HCT116 (cell line): ENCODE measurements around the gene VPS41. TPM values are rescaled to one million over a fixed set of nuclear protein-coding genes. Genes with fewer than 3 reads are reported as not detected.

Experiments
- ATAC-seq: fragments of 200-7000 bp; cut with Tn5 transposase; 2 replicates; pipeline ENCODE4 v1.9.1; 2020; ENCODE audit warnings: mild to moderate bottlenecking, moderate library complexity
- BruUV-seq: library from RNA; stranded (reverse); fragments of 400-500 nt; replicated peaks from 2 replicates; lab custom pipeline; 2021; lab: Mats Ljungman, UMichigan
- CTCF ChIA-PET: fragments of 300-600 bp; sonication (Branson Sonifier 250); formaldehyde crosslinking; loops from one replicate; lab custom pipeline; 2021; ENCODE audit warnings: antibody characterized with exemption; lab: Charles Lee
- POLR2A ChIA-PET: fragments of 300-600, 350-600 bp; sonication (Branson Sonifier 250); formaldehyde crosslinking; loops from one replicate; lab custom pipeline; 2021; ENCODE audit warnings: antibody characterized with exemption; lab: Charles Lee
- RAD21 ChIA-PET, 2 experiments: fragments of 300-600 bp; sonication (Branson Sonifier 250); formaldehyde crosslinking; loops; one replicate each; lab custom pipeline; 2023; ENCODE audit warnings: low total read pairs in 2 of 2; ENCODE audit not compliant: uncharacterized antibody in 2 of 2, unreplicated experiment in 2 of 2, low non-redundant PET in 1 of 2; lab: Charles Lee
- DNase-seq: peaks from one replicate; pipeline ENCODE4 v3.0.0-alpha.2; 2010; ENCODE audit warnings: low read depth, low spot score
- H2AFZ ChIP-seq: fragments of 200-600 bp; shearing (Covaris generic), sonication (generic); 2 replicates; pipeline ENCODE4 v1.6.1; 2017; ENCODE audit warnings: low read depth, mixed run types, mixed read lengths, antibody characterized with exemption, low read length; ENCODE audit not compliant: poor library complexity, severe bottlenecking
- H3K27ac ChIP-seq: 2 replicates; pipeline ENCODE4 v1.5.1; 2012; ENCODE audit warnings: low read depth, low read length
- H3K27me3 ChIP-seq: fragments of 200-600 bp; sonication (generic); 2 replicates; pipeline ENCODE4 v1.6.1; 2016; ENCODE audit warnings: mixed run types, low read length, mixed read lengths; ENCODE audit not compliant: insufficient read depth
- H3K36me3 ChIP-seq, 2 experiments: fragments of 200-500 bp in 1 of 2; fragments of 200-600 bp in 1 of 2; sonication (Bioruptor generic) in 1 of 2; sonication (generic) in 1 of 2; 2 replicates each; pipeline versions ENCODE4 v1.5.1 to v1.6.1; 2014 to 2016; ENCODE audit warnings: low read length in 2 of 2, inconsistent platforms in 1 of 2, mixed read lengths in 1 of 2, mixed run types in 1 of 2; ENCODE audit not compliant: insufficient read depth in 2 of 2, control insufficient read depth in 1 of 2
- H3K4me1 ChIP-seq, 2 experiments: fragments of 200-600 bp in 1 of 2; sonication (generic) in 1 of 2; 2 replicates each; pipeline versions ENCODE4 v1.5.1 to v1.6.1; 2012 to 2017; ENCODE audit warnings: low read length in 2 of 2, inconsistent platforms in 1 of 2, mild to moderate bottlenecking in 1 of 2, mixed read lengths in 1 of 2, mixed run types in 1 of 2, moderate library complexity in 1 of 2; ENCODE audit not compliant: insufficient read depth in 2 of 2, control insufficient read depth in 1 of 2
- H3K4me2 ChIP-seq: fragments of 200-600 bp; sonication (generic); 2 replicates; pipeline ENCODE4 v1.6.1; 2017; ENCODE audit warnings: mixed run types, low read length, mixed read lengths
- H3K4me3 ChIP-seq, 2 experiments: fragments of 200-600 bp in 1 of 2; sonication (generic) in 1 of 2; replicated peaks in 1 of 2; 2 replicates each; pipeline ENCODE4 v1.5.1; 2011 to 2016; ENCODE audit warnings: low read length in 2 of 2, control low read depth in 1 of 2, low read depth in 1 of 2, mild to moderate bottlenecking in 1 of 2, mixed read lengths in 1 of 2, mixed run types in 1 of 2
- H3K79me2 ChIP-seq: fragments of 200-600 bp; sonication (generic); 2 replicates; pipeline ENCODE4 v1.6.1; 2017; ENCODE audit warnings: mild to moderate bottlenecking, mixed run types, low read length, moderate library complexity, mixed read lengths; ENCODE audit not compliant: insufficient read depth
- H3K9ac ChIP-seq: fragments of 200-600 bp; sonication (generic); 2 replicates; pipeline ENCODE4 v1.6.1; 2016; ENCODE audit warnings: low read length, mixed read lengths
- H3K9me2 ChIP-seq: fragments of 200-600 bp; sonication (generic), shearing (Covaris generic); 2 replicates; pipeline ENCODE4 v1.6.1; 2017; ENCODE audit warnings: mixed run types, mild to moderate bottlenecking, moderate library complexity; ENCODE audit not compliant: insufficient read depth
- H3K9me3 ChIP-seq, 2 experiments: fragments of 200-500 bp in 1 of 2; fragments of 200-600 bp in 1 of 2; sonication (Bioruptor generic) in 1 of 2; sonication (generic) in 1 of 2; 2 replicates each; pipeline ENCODE4 v1.6.1; 2014 to 2017; ENCODE audit warnings: low read length in 2 of 2, mixed read lengths in 2 of 2, inconsistent platforms in 1 of 2, low read depth in 1 of 2, mild to moderate bottlenecking in 1 of 2, mixed run types in 1 of 2, moderate library complexity in 1 of 2; ENCODE audit not compliant: control insufficient read depth in 1 of 2, insufficient read depth in 1 of 2
- H4K20me1 ChIP-seq: fragments of 200-600 bp; sonication (generic), shearing (Covaris generic); 2 replicates; pipeline ENCODE4 v1.6.1; 2017; ENCODE audit warnings: mixed run types, mild to moderate bottlenecking, moderate library complexity; ENCODE audit not compliant: insufficient read depth
- CEBPB ChIP-seq: IDR thresholded peaks from 2 replicates; pipeline ENCODE4 v1.6.1; 2012; ENCODE audit warnings: low read depth
- EGR1 ChIP-seq: IDR thresholded peaks from 2 replicates; pipeline ENCODE4 v1.6.1; 2012; ENCODE audit warnings: low read depth
- ELF1 ChIP-seq: IDR thresholded peaks from 2 replicates; pipeline ENCODE4 v1.6.1; 2012; ENCODE audit warnings: low read depth, borderline replicate concordance
- EZH2 ChIP-seq: fragments of 200-600 bp; sonication (generic); IDR thresholded peaks from 2 replicates; pipeline ENCODE4 v1.6.1; 2017; ENCODE audit warnings: antibody characterized with exemption, mixed run types
- FOSL1 ChIP-seq: IDR thresholded peaks from 2 replicates; pipeline ENCODE4 v1.6.1; 2012; ENCODE audit warnings: low read depth
- JUND ChIP-seq: IDR thresholded peaks from 2 replicates; pipeline ENCODE4 v1.6.1; 2012
- POLR2A ChIP-seq: IDR thresholded peaks from 2 replicates; pipeline ENCODE4 v1.7.0; 2011; ENCODE audit warnings: borderline replicate concordance; ENCODE audit not compliant: insufficient read depth, insufficient read length; ENCODE audit errors: extremely low read depth
- POLR2AphosphoS5 ChIP-seq: IDR thresholded peaks from 2 replicates; pipeline ENCODE4 v1.6.1; 2011; ENCODE audit warnings: mild to moderate bottlenecking, low read depth, low read length, moderate library complexity
- RAD21 ChIP-seq: IDR thresholded peaks from 2 replicates; pipeline ENCODE4 v1.6.1; 2012; ENCODE audit warnings: low read depth, mild to moderate bottlenecking
- SIN3A ChIP-seq: IDR thresholded peaks from 2 replicates; pipeline ENCODE4 v1.6.1; 2012; ENCODE audit warnings: low read depth
- SP1 ChIP-seq: IDR thresholded peaks from 2 replicates; pipeline ENCODE4 v1.6.1; 2012; ENCODE audit warnings: low read depth
- SRF ChIP-seq: IDR thresholded peaks from 2 replicates; pipeline ENCODE4 v1.6.1; 2012; ENCODE audit warnings: low read depth
- YY1 ChIP-seq: IDR thresholded peaks from 2 replicates; pipeline ENCODE4 v1.6.1; 2011; ENCODE audit warnings: low read length, low read depth, moderate library complexity, mild to moderate bottlenecking; ENCODE audit not compliant: insufficient replicate concordance; ENCODE audit errors: extremely low read depth
- ZFX ChIP-seq: fragments of 450-650 bp; IDR thresholded peaks from 2 replicates; pipeline ENCODE4 v1.6.1; 2017
- intact Hi-C: fragments of 100-400 bp; cut with micrococcal nuclease; formaldehyde crosslinking; loops from 2 replicates; pipeline ENCODE4 v1.10.0; 2022
- total RNA-seq: library from RNA; stranded (reverse); gene quantifications from one replicate; pipeline ENCODE4 v1.2.1, GENCODE V29; 2021; ENCODE audit not compliant: unreplicated experiment
- TF ChIP-seq, protein P1 (sequence below): IDR thresholded peaks from 2 replicates; pipeline ENCODE4 v1.6.1; 2011; ENCODE audit warnings: mild to moderate bottlenecking, low read length, moderate library complexity; ENCODE audit not compliant: insufficient replicate concordance; ENCODE audit errors: extremely low read depth
- TF ChIP-seq, protein P2 (sequence below): IDR thresholded peaks from 2 replicates; pipeline ENCODE4 v1.6.1; 2012; ENCODE audit warnings: low read depth
- TF ChIP-seq, protein P3 (sequence below), 3 experiments: fragments of 200-600 bp in 1 of 3; sonication (generic) in 1 of 3; IDR thresholded peaks in 2 of 3; conservative IDR thresholded peaks in 1 of 3; 2 replicates each; pipeline ENCODE4 v1.5.1; 2012 to 2017; ENCODE audit warnings: low read depth in 2 of 3, low read length in 2 of 3, antibody characterized with exemption in 1 of 3, borderline replicate concordance in 1 of 3, control low read depth in 1 of 3, mild to moderate bottlenecking in 1 of 3, mixed read lengths in 1 of 3, mixed run types in 1 of 3, moderate library complexity in 1 of 3; ENCODE audit not compliant: insufficient read depth in 1 of 3
- TF ChIP-seq, protein P4 (sequence below): IDR thresholded peaks from 2 replicates; pipeline ENCODE4 v1.6.1; 2012
- TF ChIP-seq, protein P5 (sequence below): IDR thresholded peaks from 2 replicates; pipeline ENCODE4 v1.6.1; 2012

Gene VPS41
- total RNA-seq, 1 experiment from 2014 or later, result 72.2 TPM

DNA sequence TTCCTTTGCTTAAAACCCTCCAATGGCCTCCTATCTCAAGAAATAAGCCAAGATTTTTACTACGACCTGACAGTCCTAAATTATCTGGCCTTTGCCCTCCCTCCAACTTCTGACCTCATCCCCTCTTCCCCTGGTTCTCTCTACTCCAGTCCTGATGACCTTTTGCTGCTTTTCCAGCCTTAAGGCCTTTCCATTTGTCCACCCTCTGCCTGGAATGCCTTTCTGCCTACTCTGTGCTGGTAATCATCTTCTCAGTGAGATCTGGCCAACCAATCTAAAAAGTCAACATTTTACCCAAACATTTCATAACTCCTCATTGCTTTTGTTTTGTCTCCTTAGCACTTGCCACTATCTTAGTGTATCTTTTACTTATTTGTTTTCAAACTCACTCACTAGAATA lies 75.7 kb downstream of the VPS41 start:
- TF ChIP-seq EGR1 (no peak), POLR2AphosphoS5 (no peak), SP1 (no peak), CEBPB (no peak), SRF (no peak), YY1 (no peak), EZH2 (no peak), SIN3A (no peak), ELF1 (no peak), JUND (no peak), ZFX (no peak), RAD21 (no peak), FOSL1 (no peak), POLR2A (no peak)
- TF ChIP-seq, protein P1, sequence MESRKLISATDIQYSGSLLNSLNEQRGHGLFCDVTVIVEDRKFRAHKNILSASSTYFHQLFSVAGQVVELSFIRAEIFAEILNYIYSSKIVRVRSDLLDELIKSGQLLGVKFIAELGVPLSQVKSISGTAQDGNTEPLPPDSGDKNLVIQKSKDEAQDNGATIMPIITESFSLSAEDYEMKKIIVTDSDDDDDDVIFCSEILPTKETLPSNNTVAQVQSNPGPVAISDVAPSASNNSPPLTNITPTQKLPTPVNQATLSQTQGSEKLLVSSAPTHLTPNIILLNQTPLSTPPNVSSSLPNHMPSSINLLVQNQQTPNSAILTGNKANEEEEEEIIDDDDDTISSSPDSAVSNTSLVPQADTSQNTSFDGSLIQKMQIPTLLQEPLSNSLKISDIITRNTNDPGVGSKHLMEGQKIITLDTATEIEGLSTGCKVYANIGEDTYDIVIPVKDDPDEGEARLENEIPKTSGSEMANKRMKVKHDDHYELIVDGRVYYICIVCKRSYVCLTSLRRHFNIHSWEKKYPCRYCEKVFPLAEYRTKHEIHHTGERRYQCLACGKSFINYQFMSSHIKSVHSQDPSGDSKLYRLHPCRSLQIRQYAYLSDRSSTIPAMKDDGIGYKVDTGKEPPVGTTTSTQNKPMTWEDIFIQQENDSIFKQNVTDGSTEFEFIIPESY, result no peak
- TF ChIP-seq, protein P2, sequence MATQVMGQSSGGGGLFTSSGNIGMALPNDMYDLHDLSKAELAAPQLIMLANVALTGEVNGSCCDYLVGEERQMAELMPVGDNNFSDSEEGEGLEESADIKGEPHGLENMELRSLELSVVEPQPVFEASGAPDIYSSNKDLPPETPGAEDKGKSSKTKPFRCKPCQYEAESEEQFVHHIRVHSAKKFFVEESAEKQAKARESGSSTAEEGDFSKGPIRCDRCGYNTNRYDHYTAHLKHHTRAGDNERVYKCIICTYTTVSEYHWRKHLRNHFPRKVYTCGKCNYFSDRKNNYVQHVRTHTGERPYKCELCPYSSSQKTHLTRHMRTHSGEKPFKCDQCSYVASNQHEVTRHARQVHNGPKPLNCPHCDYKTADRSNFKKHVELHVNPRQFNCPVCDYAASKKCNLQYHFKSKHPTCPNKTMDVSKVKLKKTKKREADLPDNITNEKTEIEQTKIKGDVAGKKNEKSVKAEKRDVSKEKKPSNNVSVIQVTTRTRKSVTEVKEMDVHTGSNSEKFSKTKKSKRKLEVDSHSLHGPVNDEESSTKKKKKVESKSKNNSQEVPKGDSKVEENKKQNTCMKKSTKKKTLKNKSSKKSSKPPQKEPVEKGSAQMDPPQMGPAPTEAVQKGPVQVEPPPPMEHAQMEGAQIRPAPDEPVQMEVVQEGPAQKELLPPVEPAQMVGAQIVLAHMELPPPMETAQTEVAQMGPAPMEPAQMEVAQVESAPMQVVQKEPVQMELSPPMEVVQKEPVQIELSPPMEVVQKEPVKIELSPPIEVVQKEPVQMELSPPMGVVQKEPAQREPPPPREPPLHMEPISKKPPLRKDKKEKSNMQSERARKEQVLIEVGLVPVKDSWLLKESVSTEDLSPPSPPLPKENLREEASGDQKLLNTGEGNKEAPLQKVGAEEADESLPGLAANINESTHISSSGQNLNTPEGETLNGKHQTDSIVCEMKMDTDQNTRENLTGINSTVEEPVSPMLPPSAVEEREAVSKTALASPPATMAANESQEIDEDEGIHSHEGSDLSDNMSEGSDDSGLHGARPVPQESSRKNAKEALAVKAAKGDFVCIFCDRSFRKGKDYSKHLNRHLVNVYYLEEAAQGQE, result no peak
- TF ChIP-seq, protein P3, sequence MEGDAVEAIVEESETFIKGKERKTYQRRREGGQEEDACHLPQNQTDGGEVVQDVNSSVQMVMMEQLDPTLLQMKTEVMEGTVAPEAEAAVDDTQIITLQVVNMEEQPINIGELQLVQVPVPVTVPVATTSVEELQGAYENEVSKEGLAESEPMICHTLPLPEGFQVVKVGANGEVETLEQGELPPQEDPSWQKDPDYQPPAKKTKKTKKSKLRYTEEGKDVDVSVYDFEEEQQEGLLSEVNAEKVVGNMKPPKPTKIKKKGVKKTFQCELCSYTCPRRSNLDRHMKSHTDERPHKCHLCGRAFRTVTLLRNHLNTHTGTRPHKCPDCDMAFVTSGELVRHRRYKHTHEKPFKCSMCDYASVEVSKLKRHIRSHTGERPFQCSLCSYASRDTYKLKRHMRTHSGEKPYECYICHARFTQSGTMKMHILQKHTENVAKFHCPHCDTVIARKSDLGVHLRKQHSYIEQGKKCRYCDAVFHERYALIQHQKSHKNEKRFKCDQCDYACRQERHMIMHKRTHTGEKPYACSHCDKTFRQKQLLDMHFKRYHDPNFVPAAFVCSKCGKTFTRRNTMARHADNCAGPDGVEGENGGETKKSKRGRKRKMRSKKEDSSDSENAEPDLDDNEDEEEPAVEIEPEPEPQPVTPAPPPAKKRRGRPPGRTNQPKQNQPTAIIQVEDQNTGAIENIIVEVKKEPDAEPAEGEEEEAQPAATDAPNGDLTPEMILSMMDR (IDR thresholded peaks at IDR 0.05 in 2 of 3, conservative IDR thresholded peaks at IDR 0.05 in 1 of 3; ENCODE audit: borderline replicate concordance in 1 of 3, insufficient read depth in 1 of 3, low read depth in 2 of 3, low read length in 2 of 3), result no peak
- TF ChIP-seq, protein P4, sequence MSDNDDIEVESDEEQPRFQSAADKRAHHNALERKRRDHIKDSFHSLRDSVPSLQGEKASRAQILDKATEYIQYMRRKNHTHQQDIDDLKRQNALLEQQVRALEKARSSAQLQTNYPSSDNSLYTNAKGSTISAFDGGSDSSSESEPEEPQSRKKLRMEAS, result no peak
- TF ChIP-seq, protein P5, sequence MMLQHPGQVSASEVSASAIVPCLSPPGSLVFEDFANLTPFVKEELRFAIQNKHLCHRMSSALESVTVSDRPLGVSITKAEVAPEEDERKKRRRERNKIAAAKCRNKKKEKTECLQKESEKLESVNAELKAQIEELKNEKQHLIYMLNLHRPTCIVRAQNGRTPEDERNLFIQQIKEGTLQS, result no peak
- RAD21 ChIA-PET, result no interaction called here
- Histone ChIP-seq H3K9ac (no peak overlapping the region), H3K4me3 (no peak overlapping the region), H4K20me1 (no peaks in the 10 kb centered on the region), H3K27ac (no peak overlapping the region), H3K36me3 (no peaks in the 10 kb centered on the region), H3K4me1 (no peaks in the 10 kb centered on the region), H3K79me2 (no peaks in the 10 kb centered on the region), H3K9me3 (no peaks in the 10 kb centered on the region), H3K4me2 (no peak overlapping the region), H3K27me3 (no peaks in the 10 kb centered on the region), H3K9me2 (no peaks in the 10 kb centered on the region), H2AFZ (no peak overlapping the region)
- POLR2A ChIA-PET, result no interaction called here
- intact Hi-C loops, result no loop called here
- no peak for ATAC-seq
- BruUV-seq, result no TSS peak
- DNase-seq, result no peak
- CTCF ChIA-PET, result no interaction called here
